Panc1 (cell line): ENCODE data around the gene NBR1.
"Not testable (repeated sequence)": the region's sequence is repeated elsewhere in the genome, so short reads cannot be mapped to it uniquely, and the experiment has no call there.

Source experiments
- CTCF ChIP-seq: fragments of 450-650 bp; IDR thresholded peaks from 2 replicates; pipeline ENCODE4 v1.5.1; 2017; ENCODE audit warnings: mild to moderate bottlenecking
- POLR2AphosphoS5 ChIP-seq: IDR thresholded peaks from 2 replicates; pipeline ENCODE4 v1.6.1; 2012; ENCODE audit warnings: mild to moderate bottlenecking, low read depth, low read length, moderate library complexity
- SIN3A ChIP-seq: IDR thresholded peaks from 2 replicates; pipeline ENCODE4 v1.6.1; 2012; ENCODE audit warnings: low read depth, mild to moderate bottlenecking, low read length, moderate library complexity, borderline replicate concordance; ENCODE audit not compliant: insufficient read depth
- TF ChIP-seq, protein P1 (sequence below), 2 experiments: IDR thresholded peaks; 2 replicates each; pipeline ENCODE4 v1.6.1; 2011 to 2012; ENCODE audit warnings: low read depth in 2 of 2, control low read depth in 1 of 2, low read length in 1 of 2, mild to moderate bottlenecking in 1 of 2, moderate library complexity in 1 of 2; ENCODE audit not compliant: insufficient read depth in 1 of 2

DNA sequence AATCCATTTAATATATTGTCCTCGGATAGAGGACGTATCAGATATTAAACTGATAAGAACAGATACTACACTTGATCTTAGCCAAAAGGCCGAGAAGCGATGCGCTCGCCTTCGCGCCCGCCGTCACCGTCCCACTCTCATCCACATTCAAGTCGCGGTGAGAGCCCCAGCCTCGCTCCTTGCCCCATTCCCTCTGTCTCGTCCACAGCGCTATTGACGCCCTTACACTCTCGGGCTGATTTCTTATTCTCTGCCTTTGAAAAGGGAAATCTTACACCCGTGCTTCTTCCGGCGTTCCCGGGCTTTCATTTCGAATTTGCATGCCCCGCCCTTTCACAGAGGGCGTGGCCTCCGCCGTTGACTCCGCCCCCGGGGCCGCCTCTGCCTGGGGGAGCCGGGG lies 62.9 kb downstream of the NBR1 start, which contains the start of gene RNU2-1:
- not testable (repeated sequence) for TF ChIP-seq CTCF, POLR2AphosphoS5, SIN3A
- TF ChIP-seq, protein P1, sequence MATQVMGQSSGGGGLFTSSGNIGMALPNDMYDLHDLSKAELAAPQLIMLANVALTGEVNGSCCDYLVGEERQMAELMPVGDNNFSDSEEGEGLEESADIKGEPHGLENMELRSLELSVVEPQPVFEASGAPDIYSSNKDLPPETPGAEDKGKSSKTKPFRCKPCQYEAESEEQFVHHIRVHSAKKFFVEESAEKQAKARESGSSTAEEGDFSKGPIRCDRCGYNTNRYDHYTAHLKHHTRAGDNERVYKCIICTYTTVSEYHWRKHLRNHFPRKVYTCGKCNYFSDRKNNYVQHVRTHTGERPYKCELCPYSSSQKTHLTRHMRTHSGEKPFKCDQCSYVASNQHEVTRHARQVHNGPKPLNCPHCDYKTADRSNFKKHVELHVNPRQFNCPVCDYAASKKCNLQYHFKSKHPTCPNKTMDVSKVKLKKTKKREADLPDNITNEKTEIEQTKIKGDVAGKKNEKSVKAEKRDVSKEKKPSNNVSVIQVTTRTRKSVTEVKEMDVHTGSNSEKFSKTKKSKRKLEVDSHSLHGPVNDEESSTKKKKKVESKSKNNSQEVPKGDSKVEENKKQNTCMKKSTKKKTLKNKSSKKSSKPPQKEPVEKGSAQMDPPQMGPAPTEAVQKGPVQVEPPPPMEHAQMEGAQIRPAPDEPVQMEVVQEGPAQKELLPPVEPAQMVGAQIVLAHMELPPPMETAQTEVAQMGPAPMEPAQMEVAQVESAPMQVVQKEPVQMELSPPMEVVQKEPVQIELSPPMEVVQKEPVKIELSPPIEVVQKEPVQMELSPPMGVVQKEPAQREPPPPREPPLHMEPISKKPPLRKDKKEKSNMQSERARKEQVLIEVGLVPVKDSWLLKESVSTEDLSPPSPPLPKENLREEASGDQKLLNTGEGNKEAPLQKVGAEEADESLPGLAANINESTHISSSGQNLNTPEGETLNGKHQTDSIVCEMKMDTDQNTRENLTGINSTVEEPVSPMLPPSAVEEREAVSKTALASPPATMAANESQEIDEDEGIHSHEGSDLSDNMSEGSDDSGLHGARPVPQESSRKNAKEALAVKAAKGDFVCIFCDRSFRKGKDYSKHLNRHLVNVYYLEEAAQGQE (IDR thresholded peaks at IDR 0.05; ENCODE audit: insufficient read depth in 1 of 2, low read depth in 2 of 2, low read length in 1 of 2) = not testable (repeated sequence)
